GM12891 (cell line): ENCODE measurements around the gene HBZ.

Source experiments
- PAX5 ChIP-seq: IDR thresholded peaks from 2 replicates; pipeline ENCODE4 v1.6.1; 2011; ENCODE audit warnings: low read length, moderate library complexity, mild to moderate bottlenecking; ENCODE audit not compliant: insufficient read depth, severe bottlenecking
- POLR2A ChIP-seq: IDR thresholded peaks from 2 replicates; pipeline ENCODE4 v1.6.1; 2011; ENCODE audit warnings: low read depth, low read length, control low read depth
- TAF1 ChIP-seq: IDR thresholded peaks from 2 replicates; pipeline ENCODE4 v1.6.1; 2011; ENCODE audit warnings: low read depth, low read length, control low read depth

GRCh38 chr16:203246-203645 lies 50.8 kb downstream of the HBZ start:
- TF ChIP-seq TAF1 (no peak), POLR2A (no peak), PAX5 (no peak)
